ENCODE measurements around the gene GRM8.

Gene GRM8

GRCh38 chr7:126529833-126530232, 722.9 kb downstream of the GRM8 start:
- no peak for DNase-seq (ENCODE audit: low read depth in 3 of 3)

DNA sequence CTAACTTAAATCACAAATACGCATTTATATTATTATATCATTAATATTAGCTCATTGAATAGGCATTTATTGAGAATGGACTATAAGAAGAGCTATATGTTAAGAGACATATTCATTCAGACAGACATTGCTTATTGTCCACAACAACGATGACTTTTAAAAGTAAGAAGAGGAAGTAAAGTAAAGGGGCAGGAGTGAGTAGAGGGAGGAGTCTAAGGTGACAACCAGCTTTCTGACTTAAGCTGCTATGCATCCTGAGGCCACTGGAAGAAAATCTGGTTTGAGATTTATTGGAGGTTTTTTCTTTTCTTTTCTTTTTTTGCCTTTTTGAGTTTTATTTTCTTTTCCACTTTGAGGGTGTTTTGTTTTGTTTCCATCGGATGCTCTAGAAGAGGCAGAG, 723.5 kb downstream of the GRM8 start:
- DNase-seq (ENCODE audit: low read depth in 3 of 3) = no peak

DNA sequence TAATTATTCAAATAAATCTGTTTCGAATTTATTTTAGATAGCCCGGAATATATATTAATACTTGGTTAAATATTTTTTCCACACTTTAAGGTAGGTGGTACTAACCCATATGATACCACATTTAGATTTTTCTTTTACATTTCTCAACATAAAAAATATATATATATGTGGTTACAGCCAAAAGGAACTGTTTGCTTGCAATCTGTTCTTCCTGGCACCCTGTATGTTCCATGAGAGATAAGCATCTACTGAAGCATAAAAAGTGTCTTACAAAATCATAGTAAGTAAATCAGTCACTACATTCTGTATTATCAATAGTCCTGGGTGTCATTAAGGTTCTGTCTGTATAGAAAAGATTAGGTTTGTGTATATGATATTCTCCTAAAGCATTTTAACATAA, 726.8 kb downstream of the GRM8 start:
- no peak for DNase-seq (ENCODE audit: low read depth in 3 of 3)

- no peak for DNase-seq (ENCODE audit: low read depth in 3 of 3)
Observed at GRCh38 chr7:126524967-126525366, 727.8 kb downstream of the GRM8 start.

GRCh38 chr7:126511046-126511445, 741.7 kb downstream of the GRM8 start:
- no peak for DNase-seq (ENCODE audit: low read depth in 3 of 3)

DNA sequence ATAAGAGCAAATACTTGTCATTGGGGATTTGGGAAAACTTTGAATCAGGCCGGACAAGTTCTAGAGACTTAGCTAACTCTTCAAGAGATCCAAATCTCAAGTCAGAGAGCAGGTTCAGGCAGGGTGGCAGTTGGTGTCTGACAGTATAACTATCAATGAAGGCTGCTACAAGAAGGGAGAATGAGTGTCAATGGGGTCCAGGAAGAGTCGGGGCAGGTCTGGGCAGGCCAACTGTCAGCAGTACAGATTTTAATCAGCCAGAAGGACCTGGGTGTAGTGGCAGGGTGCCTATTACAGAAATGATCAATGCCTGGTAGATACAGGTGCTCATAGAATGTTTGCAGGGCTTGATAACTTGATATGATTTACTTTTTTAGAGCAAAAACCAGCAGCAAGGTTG, 751.1 kb downstream of the GRM8 start:
- DNase-seq (ENCODE audit: low read depth in 3 of 3) = no peak

GRCh38 chr7:126499481-126499880, 753.3 kb downstream of the GRM8 start:
- no peak for DNase-seq (ENCODE audit: low read depth in 3 of 3)

DNA sequence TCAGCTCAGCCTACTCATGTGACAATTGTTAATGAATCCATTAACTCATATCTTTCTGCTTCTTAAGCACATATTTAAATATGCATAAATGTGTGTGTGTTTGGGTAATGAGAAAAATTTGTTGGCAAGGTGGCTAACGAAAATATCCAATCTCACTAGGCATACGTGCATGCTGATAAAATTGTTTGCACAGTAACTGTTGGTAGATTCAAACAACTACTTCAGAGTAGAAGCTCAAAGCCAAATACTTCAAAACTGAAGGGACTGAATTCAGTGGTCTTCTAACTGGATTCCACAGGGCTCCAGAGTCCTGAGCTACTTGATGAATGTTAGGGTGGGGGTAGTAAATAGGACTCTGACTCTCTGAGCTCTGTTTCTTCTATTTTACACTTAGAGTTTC, 757.0 kb downstream of the GRM8 start:
- DNase-seq (ENCODE audit: low read depth in 3 of 3) = no peak

- no peak for DNase-seq (ENCODE audit: low read depth in 3 of 3)
Observed at GRCh38 chr7:126495001-126495400, 757.7 kb downstream of the GRM8 start.

DNA sequence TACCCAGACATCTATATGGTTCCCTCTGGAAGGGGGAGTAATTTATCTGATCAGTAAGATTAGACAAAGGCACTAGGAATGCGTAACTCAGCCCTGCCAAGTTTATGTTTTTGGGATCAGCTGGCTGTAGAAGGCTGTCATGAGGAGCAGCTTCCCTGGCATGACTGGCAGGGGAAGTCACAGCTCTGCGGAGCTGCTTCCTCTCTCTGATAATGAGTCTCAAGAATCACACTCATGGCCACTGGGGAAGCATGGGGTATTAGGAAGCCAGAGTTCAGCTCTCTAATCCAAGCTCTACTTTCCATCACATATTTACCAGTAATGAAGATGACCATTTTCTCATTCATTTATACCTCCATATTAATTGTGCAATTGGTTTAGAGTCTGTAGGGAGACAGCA, 758.9 kb downstream of the GRM8 start:
- no peak for DNase-seq (ENCODE audit: low read depth in 3 of 3)

- DNase-seq (ENCODE audit: low read depth in 3 of 3) = no peak
Observed at GRCh38 chr7:126489874-126490273, 762.9 kb downstream of the GRM8 start.

DNA sequence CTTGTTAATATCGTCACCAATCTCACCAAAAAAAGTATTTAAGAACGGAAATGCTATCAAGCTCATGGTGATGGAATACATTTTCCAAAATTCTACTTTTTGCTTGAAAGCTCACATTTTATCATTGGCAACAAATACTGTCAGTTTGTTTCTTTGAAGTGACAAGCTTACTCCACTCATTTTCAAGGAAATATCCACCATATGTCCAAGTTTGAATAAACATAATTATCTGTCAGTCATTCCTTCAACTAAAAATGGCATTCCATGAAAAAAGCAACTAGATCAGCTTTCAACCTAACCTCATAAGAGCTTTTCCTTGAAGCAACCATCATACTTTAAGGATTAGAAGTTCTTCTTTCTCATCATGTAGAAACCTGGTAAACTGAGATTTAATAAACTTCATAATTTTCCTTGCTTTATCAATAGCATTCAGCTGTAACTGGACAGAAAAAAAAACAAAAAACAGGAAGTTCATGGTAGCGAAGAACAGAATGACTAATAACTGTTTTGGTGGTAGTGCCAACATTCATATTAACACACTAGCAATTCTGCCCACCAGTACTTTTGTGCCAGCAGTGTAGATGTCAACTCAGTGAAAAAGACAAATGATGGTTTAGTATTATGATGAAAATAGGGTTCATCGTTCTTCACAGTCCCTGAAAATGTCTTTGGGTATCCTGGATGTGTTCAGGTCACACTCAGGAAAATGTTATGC, 764.9 kb downstream of the GRM8 start:
- no peak for DNase-seq (ENCODE audit: low read depth in 3 of 3)

DNA sequence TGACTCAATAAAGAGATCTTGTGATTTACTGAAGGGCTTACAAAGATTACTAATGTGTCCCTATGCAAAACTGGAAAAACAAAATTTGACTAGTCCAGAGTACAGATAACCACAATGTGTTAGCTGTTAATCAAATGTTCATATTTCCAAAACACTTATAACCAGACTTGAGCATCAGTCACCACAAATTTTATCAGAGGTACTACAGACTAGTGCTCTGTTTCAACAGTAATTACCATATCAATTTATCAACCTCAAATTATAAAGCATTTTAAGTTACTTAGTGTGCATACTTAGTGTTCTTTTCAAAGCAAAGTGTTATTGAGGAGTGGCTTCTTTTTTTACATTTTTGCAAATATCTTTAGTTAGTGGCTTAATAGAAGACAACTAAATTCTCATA, 765.9 kb downstream of the GRM8 start:
- no peak for DNase-seq (ENCODE audit: low read depth in 3 of 3)

- DNase-seq (ENCODE audit: low read depth in 3 of 3) = no peak
Observed at GRCh38 chr7:126485791-126486190, 767.0 kb downstream of the GRM8 start.

- no peak for DNase-seq (ENCODE audit: low read depth in 3 of 3)
Observed at GRCh38 chr7:126483972-126484371, 768.8 kb downstream of the GRM8 start.

DNA sequence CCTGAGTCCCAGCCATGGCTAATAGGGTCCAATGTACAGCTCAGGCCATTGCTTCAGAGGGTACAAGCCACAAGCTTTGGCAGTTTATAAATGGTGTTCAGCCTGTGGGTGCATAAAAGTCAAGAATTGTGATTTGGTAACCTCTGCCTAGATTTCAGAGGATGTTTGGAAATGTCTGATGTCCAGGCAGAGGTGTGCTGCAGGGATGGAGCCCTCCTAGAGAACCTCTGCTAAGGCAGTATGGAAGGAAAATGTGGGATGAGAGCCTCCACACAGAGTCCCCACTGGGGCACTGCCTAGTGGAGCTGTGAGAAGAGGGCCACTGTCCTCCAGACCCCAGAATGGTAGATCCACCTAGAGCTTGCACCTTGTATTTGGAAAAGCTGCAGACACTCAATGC, 779.9 kb downstream of the GRM8 start:
- DNase-seq (ENCODE audit: low read depth in 3 of 3) = no peak

DNA sequence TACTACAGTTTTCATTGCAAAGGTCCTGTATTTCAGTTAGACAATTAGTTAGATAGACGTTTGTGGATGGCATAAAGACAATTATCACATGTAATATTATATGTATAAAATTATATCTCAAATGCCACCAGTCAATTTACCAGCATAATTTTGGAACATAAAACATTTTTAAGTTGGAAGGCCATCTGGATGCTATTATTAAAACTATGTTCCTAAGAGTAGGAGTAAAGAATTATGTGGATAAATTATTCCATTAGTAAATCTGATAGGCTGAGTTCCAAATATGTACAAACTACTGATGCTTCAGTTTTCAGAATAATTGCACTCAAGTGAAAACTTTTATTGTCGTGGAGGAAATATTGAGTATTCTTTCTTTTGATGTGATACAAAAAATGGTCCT, 790.3 kb downstream of the GRM8 start:
- DNase-seq (ENCODE audit: low read depth in 3 of 3) = no peak

DNA sequence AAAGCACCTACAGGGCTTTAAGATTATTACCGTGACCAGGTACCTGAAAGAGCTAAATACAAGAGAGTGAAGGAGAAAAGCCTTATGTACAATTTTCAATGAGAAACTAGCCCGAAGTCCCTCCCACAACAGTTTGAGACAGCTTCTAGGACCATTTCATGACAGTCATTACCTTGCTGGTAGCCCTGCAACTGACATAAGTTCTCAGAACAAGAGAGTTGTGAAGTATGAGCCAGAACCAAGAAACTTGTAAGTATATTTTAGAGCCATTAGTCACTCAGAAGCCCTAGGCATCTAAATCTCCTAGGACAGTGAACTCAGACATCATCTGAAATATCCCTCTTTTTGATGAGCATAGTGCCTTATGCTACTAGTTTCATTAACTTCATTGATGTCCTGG, 792.1 kb downstream of the GRM8 start:
- DNase-seq (ENCODE audit: low read depth in 3 of 3) = no peak

DNA sequence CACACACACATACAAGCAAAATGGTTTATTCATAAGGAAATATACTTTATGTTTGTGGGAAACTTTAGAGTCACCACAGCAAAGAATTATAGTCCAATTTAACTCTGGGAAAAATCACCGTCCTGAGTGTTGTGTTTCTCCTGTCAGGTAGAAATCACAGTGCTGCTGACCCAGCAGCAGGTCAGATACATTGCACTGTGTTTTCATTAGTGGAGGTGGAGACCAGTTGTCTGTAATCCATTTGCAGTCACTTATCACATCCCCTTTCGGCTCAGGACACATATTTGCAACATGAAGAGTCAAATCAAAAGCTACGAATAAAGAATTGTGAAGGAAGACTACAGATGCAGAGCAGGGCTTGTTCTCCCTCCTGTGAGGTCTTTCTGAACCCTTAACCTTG, 799.6 kb downstream of the GRM8 start:
- no peak for DNase-seq (ENCODE audit: low read depth in 3 of 3)

DNA sequence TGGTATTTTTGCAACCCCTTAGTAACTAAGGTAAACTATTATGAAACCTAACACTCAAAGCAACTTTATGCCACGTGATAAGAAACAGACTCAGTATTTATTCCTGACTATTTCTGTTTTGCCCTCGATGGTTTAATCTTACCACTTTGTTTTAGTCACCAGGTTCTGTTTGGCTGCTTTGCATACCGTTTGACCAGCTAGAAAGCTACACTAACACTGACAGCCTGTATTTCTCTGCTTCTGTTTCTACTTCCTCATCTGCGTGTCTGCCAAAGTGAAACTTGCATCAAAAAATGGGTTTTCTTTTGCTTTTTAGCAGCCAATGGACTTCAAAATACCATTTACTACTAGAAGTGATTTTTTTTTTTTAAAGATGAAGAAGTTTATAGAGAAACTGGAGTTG, 802.5 kb downstream of the GRM8 start:
- DNase-seq (ENCODE audit: low read depth in 3 of 3) = no peak

DNA sequence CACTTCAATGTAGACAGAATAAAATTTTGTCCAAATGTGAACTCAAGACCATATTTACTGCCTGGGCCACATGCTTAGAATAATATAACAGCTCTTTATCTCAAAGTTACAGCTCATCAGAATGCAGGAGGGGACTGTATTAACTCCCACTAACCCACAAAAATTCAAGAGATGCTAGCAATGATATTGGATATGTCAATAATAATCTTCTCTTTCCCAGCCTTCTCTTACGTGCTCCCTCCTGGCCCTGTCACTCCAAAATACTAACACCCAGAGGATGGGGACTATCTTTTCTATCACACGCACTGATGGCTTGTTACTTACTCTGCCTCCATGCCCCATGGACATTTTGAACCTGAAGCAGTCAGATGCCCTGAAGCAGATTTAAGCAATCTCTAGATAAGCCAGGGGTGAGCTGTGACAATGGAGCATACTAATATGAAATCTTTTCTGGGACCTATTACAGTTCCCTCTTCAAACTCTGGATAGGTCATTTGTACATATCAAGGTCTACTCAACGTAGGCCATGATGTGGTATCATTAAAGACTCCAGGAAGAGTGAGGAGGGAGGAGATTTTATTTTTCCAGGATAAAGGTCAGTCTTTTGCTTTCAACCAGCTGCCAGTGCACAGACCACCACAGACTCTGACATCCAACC, 803.0 kb downstream of the GRM8 start:
- DNase-seq (ENCODE audit: low read depth in 3 of 3) = no peak

DNA sequence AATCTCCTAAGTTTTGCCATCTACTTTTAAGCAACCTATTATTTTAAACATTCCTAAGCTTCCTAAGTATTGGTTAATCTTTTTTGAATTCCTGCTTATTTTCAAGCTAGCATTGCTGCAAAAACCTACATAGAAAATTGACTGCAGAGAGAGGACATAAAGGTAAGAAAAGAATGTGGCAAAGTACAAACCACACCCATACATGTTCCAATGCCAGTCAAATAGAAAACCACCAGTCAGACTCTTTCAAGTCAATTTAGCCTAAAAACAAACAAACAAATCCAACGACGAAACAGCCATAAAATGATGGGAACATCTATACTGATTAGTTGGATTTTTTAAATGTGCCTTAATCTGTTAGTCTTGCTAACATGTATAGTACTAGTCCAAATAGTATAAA, 804.8 kb downstream of the GRM8 start:
- no peak for DNase-seq (ENCODE audit: low read depth in 3 of 3)

DNA sequence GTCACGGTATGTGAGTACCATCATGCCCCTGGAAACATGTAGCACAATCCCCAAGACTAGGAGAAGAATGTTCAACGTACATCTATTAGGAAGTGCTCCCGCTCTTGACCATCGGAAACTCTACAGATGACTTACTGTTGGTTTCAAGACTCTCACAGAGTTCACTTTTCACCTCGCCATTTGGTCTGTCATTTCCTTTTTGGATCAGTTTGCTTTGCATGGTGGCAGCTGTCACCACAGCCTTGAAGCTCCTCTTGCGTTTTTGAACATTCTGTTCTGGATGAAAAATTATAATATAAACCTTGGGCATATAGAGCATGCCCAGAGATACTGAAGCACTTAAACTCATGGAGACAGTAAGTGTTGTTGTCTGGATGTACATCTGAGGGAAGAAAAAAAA, 806.8 kb downstream of the GRM8 start:
- DNase-seq (ENCODE audit: low read depth in 3 of 3) = no peak

- no peak for DNase-seq (ENCODE audit: low read depth in 3 of 3)
Observed at GRCh38 chr7:126443951-126444350, 808.8 kb downstream of the GRM8 start.
